Body of pancreas (tissue), 4 donors: ENCODE measurements around the gene FCGR3A.
"Not testable (repeated sequence)": the region's sequence is repeated elsewhere in the genome, so short reads cannot be mapped to it uniquely, and the experiment has no call there.

Source experiments
- CTCF ChIP-seq, 7 experiments: fragments of 450-650 bp in 4 of 7; fragments of 200-600 bp in 3 of 7; sonication (generic) in 3 of 7; IDR thresholded peaks; one replicate each; pipeline ENCODE4 v1.5.1; 2016 to 2019; ENCODE audit warnings: antibody characterized with exemption in 7 of 7
- POLR2A ChIP-seq, 3 donors: fragments of 450-650 bp; IDR thresholded peaks; one replicate each; pipeline ENCODE4 v1.6.1; 2016; ENCODE audit warnings: antibody characterized with exemption in 3 of 3, mild to moderate bottlenecking in 2 of 3

GRCh38 chr1:161528550-161528949 lies 21.1 kb downstream of the FCGR3A start:
- not testable (repeated sequence) for TF ChIP-seq CTCF, POLR2A (IDR thresholded peaks at IDR 0.05)
